ENCODE results near the gene RHOXF1. TPM values are rescaled to one million over a fixed set of nuclear protein-coding genes. Genes with fewer than 3 reads are reported as not detected.

The RHOXF1 gene
- total RNA-seq, 1 experiment from 2014 or later = not detected

DNA sequence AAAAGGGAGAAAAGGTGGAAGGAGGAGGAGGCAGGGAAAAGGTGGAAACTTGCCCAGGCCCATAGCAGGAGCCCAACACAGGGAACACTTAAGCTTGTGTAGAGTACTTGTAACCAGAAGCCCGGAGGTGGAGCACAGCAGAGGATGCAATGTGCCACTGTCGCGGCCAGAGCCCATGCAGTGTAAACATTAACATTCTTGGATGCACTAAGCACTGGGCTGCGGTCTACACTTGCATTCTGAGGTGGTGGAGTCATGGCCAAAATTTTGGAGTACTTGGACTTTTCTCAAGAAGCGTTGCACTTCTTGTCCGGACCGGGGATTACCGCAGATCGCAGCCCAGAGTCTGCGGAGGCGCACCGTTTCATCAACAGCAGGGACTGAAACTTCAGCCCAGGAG is 4.5 kb upstream of the RHOXF1 start (continued):
- no peak for TF ChIP-seq NFE2L1 (CRISPR knock-in tag; IDR thresholded peaks at IDR 0.05)

DNA sequence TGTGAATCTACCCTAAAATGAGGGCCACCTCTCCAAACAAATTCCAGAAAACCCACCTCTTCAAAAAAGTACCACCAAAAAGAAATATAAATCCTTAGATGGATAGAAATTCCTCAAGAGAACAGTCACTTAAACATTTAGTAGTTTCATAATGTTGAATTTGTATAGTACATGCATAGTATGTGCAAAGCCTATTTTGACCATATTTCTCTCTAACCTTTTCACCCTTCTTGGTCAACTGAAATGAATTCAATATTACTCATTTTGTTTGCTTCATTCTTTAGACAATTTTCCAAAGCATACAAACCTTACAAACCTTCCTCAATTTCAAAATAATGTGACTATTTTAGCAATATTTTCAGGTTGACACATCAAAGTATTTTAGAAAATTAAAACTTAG is 4.1 kb downstream of the RHOXF1 start:
- H3K9me3 Mint-ChIP-seq = peaks cover 9% of the 10 kb centered on the region; the same call in 1 of the 2 replicates
- H3K4me1 Mint-ChIP-seq = no peaks in the 10 kb centered on the region
- POLR2A ChIA-PET = no interaction called here
- H3K36me3 Mint-ChIP-seq = no peaks in the 10 kb centered on the region
- no peak overlapping the region for H3K27ac Mint-ChIP-seq
- CTCF ChIA-PET = no interaction called here
- no peak for ATAC-seq
- no peak for TF ChIP-seq SP1 (CRISPR knock-in tag; conservative IDR thresholded peaks at IDR 0.05)
- no peak for TF ChIP-seq ZSCAN18 (CRISPR knock-in tag; IDR thresholded peaks at IDR 0.05)
- TF ChIP-seq FOXP4 (CRISPR knock-in tag; IDR thresholded peaks at IDR 0.05) = no peak
- TF ChIP-seq ETV6 (CRISPR knock-in tag; IDR thresholded peaks at IDR 0.05) = no peak
- no peak for TF ChIP-seq TCF7 (CRISPR knock-in tag; IDR thresholded peaks at IDR 0.05; ENCODE audit: low read depth)
- TF ChIP-seq GABPB1 (CRISPR knock-in tag; IDR thresholded peaks at IDR 0.05) = no peak
- TF ChIP-seq RELA (CRISPR knock-in tag; IDR thresholded peaks at IDR 0.05; ENCODE audit: borderline replicate concordance) = no peak
- TF ChIP-seq FOXP1 (CRISPR knock-in tag; IDR thresholded peaks at IDR 0.05; ENCODE audit: borderline replicate concordance) = no peak
- TF ChIP-seq FOXJ3 (CRISPR knock-in tag; IDR thresholded peaks at IDR 0.05; ENCODE audit: borderline replicate concordance) = no peak
- TF ChIP-seq HMGA2 (CRISPR knock-in tag; IDR thresholded peaks at IDR 0.05) = no peak
- no peak for TF ChIP-seq IRF2 (CRISPR knock-in tag; IDR thresholded peaks at IDR 0.05; ENCODE audit: borderline replicate concordance, low read depth)
- no peak for TF ChIP-seq HMGXB4 (CRISPR knock-in tag; IDR thresholded peaks at IDR 0.05)
- TF ChIP-seq ZNF263 (CRISPR knock-in tag; IDR thresholded peaks at IDR 0.05; ENCODE audit: low read depth) = no peak
- TF ChIP-seq, protein P1, sequence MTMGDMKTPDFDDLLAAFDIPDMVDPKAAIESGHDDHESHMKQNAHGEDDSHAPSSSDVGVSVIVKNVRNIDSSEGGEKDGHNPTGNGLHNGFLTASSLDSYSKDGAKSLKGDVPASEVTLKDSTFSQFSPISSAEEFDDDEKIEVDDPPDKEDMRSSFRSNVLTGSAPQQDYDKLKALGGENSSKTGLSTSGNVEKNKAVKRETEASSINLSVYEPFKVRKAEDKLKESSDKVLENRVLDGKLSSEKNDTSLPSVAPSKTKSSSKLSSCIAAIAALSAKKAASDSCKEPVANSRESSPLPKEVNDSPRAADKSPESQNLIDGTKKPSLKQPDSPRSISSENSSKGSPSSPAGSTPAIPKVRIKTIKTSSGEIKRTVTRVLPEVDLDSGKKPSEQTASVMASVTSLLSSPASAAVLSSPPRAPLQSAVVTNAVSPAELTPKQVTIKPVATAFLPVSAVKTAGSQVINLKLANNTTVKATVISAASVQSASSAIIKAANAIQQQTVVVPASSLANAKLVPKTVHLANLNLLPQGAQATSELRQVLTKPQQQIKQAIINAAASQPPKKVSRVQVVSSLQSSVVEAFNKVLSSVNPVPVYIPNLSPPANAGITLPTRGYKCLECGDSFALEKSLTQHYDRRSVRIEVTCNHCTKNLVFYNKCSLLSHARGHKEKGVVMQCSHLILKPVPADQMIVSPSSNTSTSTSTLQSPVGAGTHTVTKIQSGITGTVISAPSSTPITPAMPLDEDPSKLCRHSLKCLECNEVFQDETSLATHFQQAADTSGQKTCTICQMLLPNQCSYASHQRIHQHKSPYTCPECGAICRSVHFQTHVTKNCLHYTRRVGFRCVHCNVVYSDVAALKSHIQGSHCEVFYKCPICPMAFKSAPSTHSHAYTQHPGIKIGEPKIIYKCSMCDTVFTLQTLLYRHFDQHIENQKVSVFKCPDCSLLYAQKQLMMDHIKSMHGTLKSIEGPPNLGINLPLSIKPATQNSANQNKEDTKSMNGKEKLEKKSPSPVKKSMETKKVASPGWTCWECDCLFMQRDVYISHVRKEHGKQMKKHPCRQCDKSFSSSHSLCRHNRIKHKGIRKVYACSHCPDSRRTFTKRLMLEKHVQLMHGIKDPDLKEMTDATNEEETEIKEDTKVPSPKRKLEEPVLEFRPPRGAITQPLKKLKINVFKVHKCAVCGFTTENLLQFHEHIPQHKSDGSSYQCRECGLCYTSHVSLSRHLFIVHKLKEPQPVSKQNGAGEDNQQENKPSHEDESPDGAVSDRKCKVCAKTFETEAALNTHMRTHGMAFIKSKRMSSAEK (CRISPR knock-in tag; IDR thresholded peaks at IDR 0.05; ENCODE audit: borderline replicate concordance) = no peak
- TF ChIP-seq JAZF1 (CRISPR knock-in tag; IDR thresholded peaks at IDR 0.05) = no peak
- no peak for TF ChIP-seq ZNF138 (CRISPR knock-in tag; conservative IDR thresholded peaks at IDR 0.05)
- no peak for DNase-seq (ENCODE audit: low spot score)
- H3K4me3 Mint-ChIP-seq = no peak overlapping the region
- no peaks in the 10 kb centered on the region for H3K27me3 Mint-ChIP-seq (ENCODE audit: low read depth)
